GM19438 (cell line): Measurements from ENCODE around the gene MT1X.
"Not testable (repeated sequence)": the region's sequence is repeated elsewhere in the genome, so short reads cannot be mapped to it uniquely, and the experiment has no call there.

Source experiments
- ATAC-seq: cut with Tn5 transposase; IDR thresholded peaks from one replicate; pipeline ENCODE4 v1.9.1; 2021; ENCODE audit warnings: low read depth; ENCODE audit not compliant: unreplicated experiment

MT1X gene

GRCh38 chr16:56652600-56652999 is 29.7 kb upstream of the MT1X start:
- ATAC-seq = no peak

- ATAC-seq = no peak
Observed at GRCh38 chr16:56653218-56653617, 29.1 kb upstream of the MT1X start.

- ATAC-seq = no peak
Observed at GRCh38 chr16:56657555-56658326, 24.5 kb upstream of the MT1X start, which contains the start of gene MT1F. TSS of gene MT1F (plus strand) at chr16:56657959. CDS start at chr16:56658059, 100 bp downstream.

GRCh38 chr16:56658327-56658875 is 23.9 kb upstream of the MT1X start:
- no peak for ATAC-seq

GRCh38 chr16:56662357-56663354 is 19.6 kb upstream of the MT1X start:
- no peak for ATAC-seq

- ATAC-seq = no peak
Observed at GRCh38 chr16:56664506-56664905, 17.8 kb upstream of the MT1X start.

GRCh38 chr16:56665286-56666261 is 16.7 kb upstream of the MT1X start:
- not testable (repeated sequence) for ATAC-seq

GRCh38 chr16:56667581-56668571 is 14.4 kb upstream of the MT1X start, which contains the start of gene MT1G:
TSS of gene MT1G (minus strand) at chr16:56668065. CDS start at chr16:56667993, 72 bp downstream.
- ATAC-seq = no peak

GRCh38 chr16:56669005-56669839 is 13.0 kb upstream of the MT1X start, which contains the start of gene MT1H:
TSS of gene MT1H (plus strand) at chr16:56669814. CDS start at chr16:56669885, 71 bp downstream.
- no peak for ATAC-seq

GRCh38 chr16:56669840-56670619 is 12.2 kb upstream of the MT1X start:
- ATAC-seq = no peak

GRCh38 chr16:56670620-56670934 is 11.7 kb upstream of the MT1X start:
- ATAC-seq = no peak

- ATAC-seq = not testable (repeated sequence)
Observed at GRCh38 chr16:56671691-56672090, 10.6 kb upstream of the MT1X start.

- not testable (repeated sequence) for ATAC-seq
Observed at GRCh38 chr16:56672171-56672570, 10.1 kb upstream of the MT1X start.

GRCh38 chr16:56672761-56673536 is 9.3 kb upstream of the MT1X start:
- ATAC-seq = no peak

GRCh38 chr16:56673921-56674320 is 8.3 kb upstream of the MT1X start:
- no peak for ATAC-seq

- not testable (repeated sequence) for ATAC-seq
Observed at GRCh38 chr16:56674570-56674969, 7.7 kb upstream of the MT1X start.
